ENCODE measurements around the gene SPHKAP. TPM values are rescaled to one million over a fixed set of nuclear protein-coding genes. Genes with fewer than 3 reads are reported as not detected.

SPHKAP gene
- total RNA-seq, 1 donor from 2014 or later, result 0.51 TPM

- no peak for DNase-seq (ENCODE audit: extremely low spot score, unreplicated experiment)
- Mint-ChIP-seq H3K36me3 (no peaks in the 10 kb centered on the region), H3K4me3 (no peak overlapping the region), H3K4me1 (ENCODE audit: unreplicated experiment) (no peaks in the 10 kb centered on the region), H3K9me3 (no peaks in the 10 kb centered on the region), H3K27ac (no peak overlapping the region), H3K27me3 (peaks cover 6% of the 10 kb centered on the region)
- TF ChIP-seq CTCF (conservative IDR thresholded peaks at IDR 0.05), result no peak
These were observed 116.6 kb downstream of the SPHKAP start for GRCh38 chr2:228064796-228065315.

GRCh38 chr2:228064024-228064423 lies 117.5 kb downstream of the SPHKAP start:
- H3K27ac Mint-ChIP-seq, result no peak overlapping the region
- H3K4me3 Mint-ChIP-seq, result no peak overlapping the region
- no peak for DNase-seq (ENCODE audit: extremely low spot score, unreplicated experiment)
- H3K4me1 Mint-ChIP-seq (ENCODE audit: unreplicated experiment), result no peaks in the 10 kb centered on the region
- no peaks in the 10 kb centered on the region for H3K9me3 Mint-ChIP-seq
- peaks cover 6% of the 10 kb centered on the region for H3K27me3 Mint-ChIP-seq
- no peaks in the 10 kb centered on the region for H3K36me3 Mint-ChIP-seq
- TF ChIP-seq CTCF (conservative IDR thresholded peaks at IDR 0.05), result no peak

- H3K27ac Mint-ChIP-seq, result no peak overlapping the region
- H3K4me3 Mint-ChIP-seq, result no peak overlapping the region
- peaks cover 6% of the 10 kb centered on the region for H3K27me3 Mint-ChIP-seq
- DNase-seq (ENCODE audit: extremely low spot score, unreplicated experiment), result no peak
- no peaks in the 10 kb centered on the region for H3K4me1 Mint-ChIP-seq (ENCODE audit: unreplicated experiment)
- TF ChIP-seq CTCF (conservative IDR thresholded peaks at IDR 0.05), result no peak
- H3K36me3 Mint-ChIP-seq, result no peaks in the 10 kb centered on the region
- no peaks in the 10 kb centered on the region for H3K9me3 Mint-ChIP-seq
These were observed 117.9 kb downstream of the SPHKAP start for GRCh38 chr2:228063558-228063957.

- Mint-ChIP-seq H3K27ac (no peak overlapping the region), H3K9me3 (no peaks in the 10 kb centered on the region), H3K27me3 (peaks cover 3% of the 10 kb centered on the region), H3K4me1 (ENCODE audit: unreplicated experiment) (no peaks in the 10 kb centered on the region), H3K36me3 (no peaks in the 10 kb centered on the region), H3K4me3 (no peak overlapping the region)
- DNase-seq (ENCODE audit: extremely low spot score, unreplicated experiment), result no peak
- no peak for TF ChIP-seq CTCF (conservative IDR thresholded peaks at IDR 0.05)
These were observed 121.8 kb downstream of the SPHKAP start for GRCh38 chr2:228059735-228060134.

- no peaks in the 10 kb centered on the region for H3K9me3 Mint-ChIP-seq
- no peaks in the 10 kb centered on the region for H3K36me3 Mint-ChIP-seq
- H3K4me1 Mint-ChIP-seq (ENCODE audit: unreplicated experiment), result no peaks in the 10 kb centered on the region
- H3K27me3 Mint-ChIP-seq, result no peaks in the 10 kb centered on the region
- H3K27ac Mint-ChIP-seq, result no peak overlapping the region
- no peak overlapping the region for H3K4me3 Mint-ChIP-seq
- DNase-seq (ENCODE audit: extremely low spot score, unreplicated experiment), result no peak
- no peak for TF ChIP-seq CTCF (conservative IDR thresholded peaks at IDR 0.05)
These were observed 125.0 kb downstream of the SPHKAP start for GRCh38 chr2:228056293-228057097.

All from type B pancreatic cell (in vitro differentiated cells).